IMR-90 (cell line): ENCODE data around the gene WIPF1. TPM values are rescaled to one million over a fixed set of nuclear protein-coding genes. Genes with fewer than 3 reads are reported as not detected.

Source experiments
- ATAC-seq: fragments of 200-7000 bp; cut with Tn5 transposase; 2 replicates; pipeline ENCODE4 v1.9.1; 2020; ENCODE audit warnings: low read depth, mild to moderate bottlenecking, moderate library complexity
- BruUV-seq: library from RNA; stranded (reverse); fragments of 400-500 nt; replicated peaks from 2 replicates; lab custom pipeline; 2021; lab: Mats Ljungman, UMichigan
- CTCF ChIA-PET: fragments of 300-600 bp; formaldehyde crosslinking; extraction: SDS; loops from one replicate; lab custom pipeline; 2021; ENCODE audit warnings: antibody characterized with exemption; lab: Yijun Ruan, JAX
- POLR2A ChIA-PET: fragments of 300-600 bp; sonication (Branson Sonifier 250); formaldehyde crosslinking; loops from one replicate; lab custom pipeline; 2022; ENCODE audit warnings: antibody characterized with exemption; ENCODE audit not compliant: unreplicated experiment; lab: Charles Lee
- DNase-seq: peaks from one replicate; pipeline ENCODE4 v3.0.0; 2013
- H2AFZ ChIP-seq: replicated peaks from 2 replicates; pipeline ENCODE3; 2013; ENCODE audit warnings: low read length, mild to moderate bottlenecking; ENCODE audit not compliant: poor library complexity
- H2AK5ac ChIP-seq: 2 replicates; pipeline ENCODE4 v1.6.1; 2013; ENCODE audit warnings: low read depth, low read length, inconsistent platforms
- H2AK9ac ChIP-seq: replicated peaks from 2 replicates; pipeline ENCODE3; 2013; ENCODE audit warnings: mild to moderate bottlenecking, low read depth, low read length, moderate library complexity; ENCODE audit not compliant: poor library complexity
- H2BK120ac ChIP-seq: 2 replicates; pipeline ENCODE4 v1.6.1; 2013; ENCODE audit warnings: low read depth, low read length, inconsistent platforms
- H2BK15ac ChIP-seq: 3 replicates; pipeline ENCODE4 v1.6.1; 2013; ENCODE audit warnings: low read depth, low read length, inconsistent platforms
- H2BK20ac ChIP-seq: 2 replicates; pipeline ENCODE4 v1.6.1; 2013; ENCODE audit warnings: low read depth, mild to moderate bottlenecking, inconsistent platforms, low read length, moderate library complexity
- H2BK5ac ChIP-seq: 2 replicates; pipeline ENCODE4 v1.6.1; 2013; ENCODE audit warnings: mild to moderate bottlenecking, low read depth, low read length, inconsistent platforms; ENCODE audit not compliant: poor library complexity, severe bottlenecking
- H3K14ac ChIP-seq: replicated peaks from 2 replicates; pipeline ENCODE4 v1.6.1; 2013; ENCODE audit warnings: low read depth, low read length, inconsistent platforms
- H3K18ac ChIP-seq: 2 replicates; pipeline ENCODE4 v1.6.1; 2013; ENCODE audit warnings: low read depth, low read length, control low read depth
- H3K23ac ChIP-seq: 2 replicates; pipeline ENCODE4 v1.6.1; 2013; ENCODE audit warnings: low read depth, low read length, inconsistent platforms
- H3K27ac ChIP-seq: 2 replicates; pipeline ENCODE4 v1.5.1; 2013; ENCODE audit warnings: mild to moderate bottlenecking, control low read depth, low read length; ENCODE audit not compliant: insufficient read depth
- H3K27me3 ChIP-seq: 2 replicates; pipeline ENCODE4 v1.6.1; 2013; ENCODE audit warnings: low read length; ENCODE audit not compliant: control insufficient read depth, insufficient read depth
- H3K36me3 ChIP-seq: 2 replicates; pipeline ENCODE4 v1.6.1; 2013; ENCODE audit warnings: low read length, mixed read lengths; ENCODE audit not compliant: control insufficient read depth, insufficient read depth
- H3K4ac ChIP-seq: 2 replicates; pipeline ENCODE4 v1.6.1; 2013; ENCODE audit warnings: low read depth, low read length, inconsistent platforms
- H3K4me1 ChIP-seq: 2 replicates; pipeline ENCODE4 v1.6.1; 2013; ENCODE audit warnings: low read length, mixed read lengths; ENCODE audit not compliant: control insufficient read depth, insufficient read depth
- H3K4me2 ChIP-seq: 2 replicates; pipeline ENCODE4 v1.6.1; 2013; ENCODE audit warnings: low read depth, mild to moderate bottlenecking, control low read depth, low read length, moderate library complexity
- H3K4me3 ChIP-seq: 2 replicates; pipeline ENCODE4 v1.5.1; 2013; ENCODE audit warnings: low read depth, mild to moderate bottlenecking, control low read depth, low read length, moderate library complexity; ENCODE audit not compliant: insufficient read depth
- H3K56ac ChIP-seq: 2 replicates; pipeline ENCODE4 v1.6.1; 2013; ENCODE audit warnings: low read length, inconsistent platforms; ENCODE audit not compliant: insufficient read depth; ENCODE audit errors: extremely low read depth
- H3K79me1 ChIP-seq, 2 experiments: 2 replicates each; pipeline ENCODE4 v1.6.1; 2013; ENCODE audit warnings: low read length in 2 of 2, inconsistent platforms in 1 of 2, low read depth in 1 of 2
- H3K9ac ChIP-seq: 2 replicates; pipeline ENCODE4 v1.6.1; 2013; ENCODE audit warnings: low read depth, low read length, control low read depth
- H3K9me1 ChIP-seq: 2 replicates; pipeline ENCODE4 v1.6.1; 2013; ENCODE audit warnings: low read length, inconsistent platforms; ENCODE audit not compliant: insufficient read depth
- H3K9me3 ChIP-seq: 2 replicates; pipeline ENCODE4 v1.6.1; 2013; ENCODE audit warnings: low read length; ENCODE audit not compliant: control insufficient read depth, insufficient read depth
- H4K20me1 ChIP-seq: 2 replicates; pipeline ENCODE4 v1.6.1; 2013; ENCODE audit warnings: low read length, inconsistent platforms; ENCODE audit not compliant: insufficient read depth
- H4K5ac ChIP-seq: 2 replicates; pipeline ENCODE4 v1.6.1; 2013; ENCODE audit warnings: mild to moderate bottlenecking, low read depth, low read length, control low read depth
- H4K8ac ChIP-seq, 2 experiments: 2 replicates each; pipeline ENCODE4 v1.6.1; 2013; ENCODE audit warnings: low read depth in 2 of 2, low read length in 2 of 2, control low read depth in 1 of 2, inconsistent platforms in 1 of 2
- H4K91ac ChIP-seq: 2 replicates; pipeline ENCODE4 v1.6.1; 2013; ENCODE audit warnings: low read depth, low read length, inconsistent platforms; ENCODE audit not compliant: insufficient read depth
- BHLHE40 ChIP-seq: fragments of 150-350 bp; IDR thresholded peaks from 2 replicates; pipeline ENCODE4 v1.6.1; 2016; ENCODE audit warnings: mild to moderate bottlenecking, low read depth, low read length
- CEBPB ChIP-seq: IDR thresholded peaks from 2 replicates; pipeline ENCODE4 v1.6.1; 2012; ENCODE audit warnings: low read depth, low read length, improper control_type of control experiment
- CHD1 ChIP-seq: IDR thresholded peaks from 2 replicates; pipeline ENCODE4 v1.6.1; 2012; ENCODE audit warnings: low read depth, low read length, improper control_type of control experiment
- CTCF ChIP-seq: conservative IDR thresholded peaks from 2 replicates; pipeline ENCODE4 v1.5.1; 2012; ENCODE audit warnings: mild to moderate bottlenecking, low read depth, low read length, improper control_type of control experiment
- ELK1 ChIP-seq: fragments of 150-350 bp; IDR thresholded peaks from 2 replicates; pipeline ENCODE4 v1.6.1; 2016; ENCODE audit warnings: low read depth, mild to moderate bottlenecking, low read length, moderate library complexity, borderline replicate concordance
- FOS ChIP-seq: fragments of 150-350 bp; IDR thresholded peaks from 2 replicates; pipeline ENCODE4 v1.6.1; 2016; ENCODE audit warnings: low read depth, low read length
- MAFK ChIP-seq: IDR thresholded peaks from 2 replicates; pipeline ENCODE4 v1.6.1; 2012; ENCODE audit warnings: low read depth, low read length, improper control_type of control experiment
- POLR2A ChIP-seq: IDR thresholded peaks from 2 replicates; pipeline ENCODE4 v1.6.1; 2012; ENCODE audit warnings: mild to moderate bottlenecking, low read depth, low read length
- RAD21 ChIP-seq: IDR thresholded peaks from 2 replicates; pipeline ENCODE4 v1.6.1; 2012; ENCODE audit warnings: low read length, improper control_type of control experiment
- RCOR1 ChIP-seq: IDR thresholded peaks from 2 replicates; pipeline ENCODE4 v1.6.1; 2012; ENCODE audit warnings: mild to moderate bottlenecking, low read length, improper control_type of control experiment; ENCODE audit not compliant: insufficient replicate concordance
- RFX5 ChIP-seq: IDR thresholded peaks from 2 replicates; pipeline ENCODE4 v1.8.0; 2012; ENCODE audit warnings: low read depth, mild to moderate bottlenecking, low read length, moderate library complexity
- SMC3 ChIP-seq: fragments of 150-350 bp; IDR thresholded peaks from 2 replicates; pipeline ENCODE4 v1.6.1; 2016; ENCODE audit warnings: low read depth, mild to moderate bottlenecking, antibody characterized with exemption, low read length, moderate library complexity
- USF2 ChIP-seq: fragments of 150-350 bp; IDR thresholded peaks from 2 replicates; pipeline ENCODE4 v1.6.1; 2017; ENCODE audit warnings: mild to moderate bottlenecking, antibody characterized with exemption, low read length, low read depth
- WGBS, 2 experiments: methylation state at CpG; one replicate each; pipeline versions ENCODE4 v1.1.5 to v1.1.7; 2013; ENCODE audit warnings: missing lambda C conversion rate in 2 of 2; ENCODE audit not compliant: insufficient read length in 1 of 2; ENCODE audit errors: extremely low coverage in 2 of 2; 5-methylcytosine and 5-hydroxymethylcytosine counted together
- dilution Hi-C: fragments of 300-500 bp; cut with HindIII; formaldehyde crosslinking; loops from one replicate; pipeline ENCODE4 v1.14.3; 2018; ENCODE audit warnings: low sequenced_read_pairs; ENCODE audit not compliant: unreplicated experiment
- in situ Hi-C: fragments of 300-500 bp; cut with MboI; formaldehyde crosslinking; loops from 3 replicates; pipeline ENCODE4 v1.14.3; 2019; ENCODE audit warnings: low sequenced_read_pairs, inconsistent platforms, mixed read lengths
- intact Hi-C: fragments of 100-400 bp; cut with micrococcal nuclease; formaldehyde crosslinking; loops from 2 replicates; pipeline ENCODE4 v1.10.0; 2022
- polyA plus RNA-seq, 3 experiments: library from polyadenylated mRNA; depleted of rRNA; stranded (reverse); fragments of >200 nt; gene quantifications; 2 replicates each; pipeline ENCODE4 v1.2.3, GENCODE V29; 2012; ENCODE audit warnings: low replicate concordance in 1 of 3
- total RNA-seq: library from RNA; depleted of rRNA; stranded (reverse); fragments of >200 nt; gene quantifications from 2 replicates; pipeline ENCODE4 v1.2.3, GENCODE V29; 2012

WIPF1 gene
- total and polyA plus RNA-seq, 2 of the 4 experiments (the other 2 are of a cell fraction) = 2.7 to 13.5 TPM

GRCh38 chr2:174603280-174603679, 5.7 kb upstream of the WIPF1 start:
- H3K27ac ChIP-seq = no peak overlapping the region
- H3K4me2 ChIP-seq = no peak overlapping the region
- H3K56ac ChIP-seq = no peak overlapping the region
- dilution Hi-C loops = no loop called here
- no peak overlapping the region for H4K8ac ChIP-seq
- H4K20me1 ChIP-seq = peaks cover 4% of the 10 kb centered on the region; the same call in 1 of the 2 replicates
- no peak overlapping the region for H3K14ac ChIP-seq
- WGBS, 2 experiments = no CpG with 5 or more reads among the region's 3 CpGs
- H3K18ac ChIP-seq = no peak overlapping the region
- in situ Hi-C loops = no loop called here
- no peak overlapping the region for H4K5ac ChIP-seq
- peaks cover 11 to 17% of the 10 kb centered on the region in 2 experiments; a peak in 3 of 4 replicates for H3K79me1 ChIP-seq
- ChIA-PET CTCF (interaction anchor here (1.0 to 1.5 kb wide), 3 partner anchors 9 to 79 kb away, joined by 3 to 6 read pairs (median 4); no protein-coding TSS in a partner anchor), POLR2A (interaction anchor here (0.6 kb wide), 1 partner anchor 141 kb away, joined by 8 read pairs; no protein-coding TSS in a partner anchor)
- no peaks in the 10 kb centered on the region for H3K36me3 ChIP-seq
- no peak overlapping the region for H2BK15ac ChIP-seq
- H2AK5ac ChIP-seq = no peak overlapping the region
- no peak overlapping the region for H2AK9ac ChIP-seq
- H2BK120ac ChIP-seq = no peak overlapping the region
- H3K9ac ChIP-seq = no peak overlapping the region
- no peak overlapping the region for H3K23ac ChIP-seq
- H2BK20ac ChIP-seq = no peak overlapping the region
- intact Hi-C loops = loop anchor here (2.0 kb wide), 1 partner anchor 140 kb away; no protein-coding TSS in a partner anchor
- H3K9me3 ChIP-seq = no peaks in the 10 kb centered on the region
- H3K4ac ChIP-seq = no peak overlapping the region
- no TSS peak for BruUV-seq
- peaks cover 10% of the 10 kb centered on the region for H3K9me1 ChIP-seq
- H3K4me3 ChIP-seq = no peak overlapping the region
- H3K27me3 ChIP-seq = no peaks in the 10 kb centered on the region
- H2AFZ ChIP-seq = no peak overlapping the region
- no peak overlapping the region for H2BK5ac ChIP-seq
- peak; percentile 67 for DNase-seq
- no peak overlapping the region for H4K91ac ChIP-seq
- ATAC-seq = peak; percentile 70
- TF ChIP-seq BHLHE40 (no peak), RAD21 (peak; percentile 41; the same call in 1 of the 2 replicates), RFX5 (no peak), POLR2A (no peak), CEBPB (no peak), RCOR1 (no peak), SMC3 (0 out of 2 replicates have a peak, but pooled peaks have one; percentile 8), CTCF (peak; percentile 42), USF2 (no peak), MAFK (no peak), FOS (no peak), CHD1 (no peak), ELK1 (no peak)
- peaks cover 2% of the 10 kb centered on the region for H3K4me1 ChIP-seq
